K562 (cell line): Measurements from ENCODE around the gene SORL1-AS1.

ENCODE experiments used
- ATAC-seq: fragments of 200-7000 bp; cut with Tn5 transposase; 3 replicates; pipeline ENCODE4 v1.9.1; 2020; ENCODE audit warnings: moderate library complexity
- BruUV-seq: library from RNA; stranded (reverse); fragments of 400-500 nt; replicated peaks from 2 replicates; lab custom pipeline; 2021; lab: Mats Ljungman, UMichigan
- CTCF ChIA-PET: fragments of 300-600 bp; formaldehyde crosslinking; extraction: SDS; loops from one replicate; lab custom pipeline; 2021; ENCODE audit warnings: low intra/inter-chr PET ratio; lab: Yijun Ruan, JAX
- POLR2A ChIA-PET: fragments of 300-600, 350-650 bp; sonication (Branson Sonifier 250); formaldehyde crosslinking; extraction: SDS; loops from one replicate; lab custom pipeline; 2021; ENCODE audit warnings: antibody characterized with exemption, inconsistent platforms; lab: Yijun Ruan, JAX
- DNase-seq, 4 experiments: peaks; one replicate each; pipeline versions ENCODE4 v3.0.0 to v3.0.0-alpha.2; 2011 to 2018; ENCODE audit warnings: low spot score in 3 of 4, mixed read lengths in 3 of 4; ENCODE audit errors: extremely low read depth in 1 of 4
- FAIRE-seq: peaks from 2 replicates; lab custom pipeline; 2011; peaks lifted over from hg19 to GRCh38; lab: Jason Lieb, UNC
- H2AFZ ChIP-seq: 2 replicates; pipeline ENCODE4 v1.6.0; 2011; ENCODE audit warnings: low read depth, low read length, control low read depth, inconsistent platforms
- H3K27ac ChIP-seq: fragments of 200-600 bp; 3 replicates; pipeline ENCODE4 v1.8.0; 2011; ENCODE audit warnings: low read depth, mild to moderate bottlenecking, control low read depth, inconsistent platforms, low read length, moderate library complexity, mixed read lengths; ENCODE audit errors: extremely low read depth
- H3K27me3 ChIP-seq, 2 experiments: fragments of 300-600 bp in 1 of 2; 2 replicates in 1 of 2; 3 replicates in 1 of 2; pipeline versions ENCODE4 v1.6.0 to v1.8.0; 2011; ENCODE audit warnings: inconsistent platforms in 2 of 2, low read length in 2 of 2, mild to moderate bottlenecking in 1 of 2, mixed read lengths in 1 of 2, moderate library complexity in 1 of 2; ENCODE audit not compliant: control insufficient read depth in 2 of 2, insufficient read depth in 2 of 2
- H3K36me3 ChIP-seq: fragments of 300-600 bp; 3 replicates; pipeline ENCODE4 v1.8.0; 2011; ENCODE audit warnings: mild to moderate bottlenecking, low read length, inconsistent platforms; ENCODE audit not compliant: control insufficient read depth, insufficient read depth
- H3K4me1 ChIP-seq, 2 experiments: fragments of 200-600 bp in 1 of 2; replicated peaks in 1 of 2; 2 replicates in 1 of 2; 3 replicates in 1 of 2; pipeline versions ENCODE4 v1.5.1 to v1.8.0; 2011; ENCODE audit warnings: inconsistent platforms in 2 of 2, low read length in 2 of 2, mild to moderate bottlenecking in 1 of 2, mixed read lengths in 1 of 2, moderate library complexity in 1 of 2; ENCODE audit not compliant: control insufficient read depth in 2 of 2, insufficient read depth in 2 of 2
- H3K4me2 ChIP-seq: 2 replicates; pipeline ENCODE4 v1.6.1; 2011; ENCODE audit warnings: low read length, control low read depth, inconsistent platforms, mixed read lengths; ENCODE audit not compliant: insufficient read depth
- H3K4me3 ChIP-seq: fragments of 200-600 bp; sonication (generic), shearing (Covaris generic); 2 replicates; pipeline ENCODE4 v1.5.1; 2016; ENCODE audit warnings: control low read depth, inconsistent platforms
- H3K79me2 ChIP-seq: fragments of 200-600 bp; 3 replicates; pipeline ENCODE4 v1.8.0; 2011; ENCODE audit warnings: low read length, inconsistent platforms; ENCODE audit not compliant: control insufficient read depth, insufficient read depth
- H3K9ac ChIP-seq, 2 experiments: 2 replicates each; pipeline versions ENCODE4 v1.6.0 to v1.6.1; 2011; ENCODE audit warnings: low read depth in 2 of 2, low read length in 2 of 2, control low read depth in 1 of 2, inconsistent platforms in 1 of 2, mild to moderate bottlenecking in 1 of 2, mixed read lengths in 1 of 2; ENCODE audit not compliant: insufficient read depth in 1 of 2
- H3K9me1 ChIP-seq: one replicate; pipeline ENCODE4 v1.6.0; 2011; ENCODE audit warnings: inconsistent platforms, mild to moderate bottlenecking, low read length, moderate library complexity; ENCODE audit not compliant: control insufficient read depth, insufficient read depth
- H3K9me3 ChIP-seq: replicated peaks from 2 replicates; pipeline ENCODE4 v1.5.1; 2011; ENCODE audit warnings: low read depth, low read length, inconsistent platforms; ENCODE audit not compliant: control insufficient read depth, insufficient read depth
- H4K20me1 ChIP-seq: replicated peaks from 2 replicates; pipeline ENCODE4 v1.6.1; 2011; ENCODE audit warnings: low read length, inconsistent platforms, mixed read lengths; ENCODE audit not compliant: control insufficient read depth, insufficient read depth
- COPS2 ChIP-seq: fragments of 450-650 bp; conservative IDR thresholded peaks from 2 replicates; pipeline ENCODE4 v1.6.1; 2016; ENCODE audit warnings: mild to moderate bottlenecking, moderate library complexity
- DMBX1 ChIP-seq: fragments of 250-450 bp; sonication (Bioruptor Pico); IDR thresholded peaks from 2 replicates; pipeline ENCODE4 v1.8.0; 2022; ENCODE audit warnings: inconsistent platforms, mild to moderate bottlenecking, moderate library complexity, borderline replicate concordance
- DNMT1 ChIP-seq: fragments of 450-650 bp; IDR thresholded peaks from 2 replicates; pipeline ENCODE4 v1.6.1; 2016; ENCODE audit warnings: antibody characterized with exemption, mild to moderate bottlenecking
- E2F1 ChIP-seq: sonication (generic); formaldehyde crosslinking; IDR thresholded peaks from 2 replicates; pipeline ENCODE4 v1.8.1; 2023; ENCODE audit warnings: mild to moderate bottlenecking, missing genetic modification reagents, moderate library complexity
- POLR3A ChIP-seq: IDR thresholded peaks from 2 replicates; pipeline ENCODE4 v1.6.1; 2011; ENCODE audit warnings: borderline replicate concordance, mild to moderate bottlenecking, moderate library complexity; ENCODE audit not compliant: insufficient read length, insufficient read depth; ENCODE audit errors: extremely low read depth
- PTTG1 ChIP-seq: fragments of 450-650 bp; IDR thresholded peaks from 2 replicates; pipeline ENCODE4 v1.6.1; 2016; ENCODE audit warnings: low read depth, mild to moderate bottlenecking, missing genetic modification characterization, missing compliant biosample characterization
- TEAD1 ChIP-seq, 2 experiments: fragments of 450-650 bp in 1 of 2; sonication (generic) in 1 of 2; formaldehyde crosslinking; IDR thresholded peaks; 2 replicates each; pipeline versions ENCODE4 v1.4.0 to v1.8.0; 2020 to 2022; ENCODE audit warnings: mild to moderate bottlenecking in 2 of 2, missing genetic modification reagents in 1 of 2
- ZNF175 ChIP-seq: fragments of 200-800 bp; sonication (Bioruptor generic); IDR thresholded peaks from 2 replicates; pipeline ENCODE4 v1.6.1; 2016; ENCODE audit warnings: low read depth, mild to moderate bottlenecking, missing genetic modification characterization, missing compliant biosample characterization
- ZNF395 ChIP-seq: fragments of 200-800 bp; sonication (Bioruptor generic); IDR thresholded peaks from 2 replicates; pipeline ENCODE4 v1.6.1; 2017; ENCODE audit warnings: missing genetic modification characterization, missing compliant biosample characterization
- ZNF551 ChIP-seq: fragments of 250-450 bp; sonication (Bioruptor Pico); IDR thresholded peaks from 2 replicates; pipeline ENCODE4 v1.5.0; 2021; ENCODE audit warnings: mild to moderate bottlenecking, moderate library complexity
- WGBS: fragments of 100-300 bp; shearing (Covaris generic); methylation state at CpG from one replicate; pipeline ENCODE4 v1.1.6; 2016; ENCODE audit warnings: low coverage, mixed read lengths; ENCODE audit not compliant: insufficient coverage; ENCODE audit errors: missing lambda C conversion rate; 5-methylcytosine and 5-hydroxymethylcytosine counted together
- in situ Hi-C: fragments of 300-500 bp; cut with MboI; formaldehyde crosslinking; loops from 4 replicates; pipeline ENCODE4 v1.15.0; 2018; ENCODE audit warnings: inconsistent platforms, mixed read lengths
- intact Hi-C: fragments of 100-400 bp; cut with micrococcal nuclease; formaldehyde crosslinking; loops from 2 replicates; pipeline ENCODE4 v1.14.2; 2022

The SORL1-AS1 gene

GRCh38 chr11:121446752-121447156 lies 6.0 kb downstream of the SORL1-AS1 start:
- Histone ChIP-seq H3K27me3 (peaks cover 6 to 16% of the 10 kb centered on the region in 2 experiments; a peak in 3 of 5 replicates), H3K79me2 (no peaks in the 10 kb centered on the region), H3K9me3 (no peaks in the 10 kb centered on the region), H2AFZ (no peak overlapping the region), H3K9me1 (no peaks in the 10 kb centered on the region), H3K4me2 (no peak overlapping the region), H3K27ac (no peak overlapping the region), H3K9ac (no peak overlapping the region), H3K36me3 (no peaks in the 10 kb centered on the region), H3K4me3 (no peak overlapping the region), H4K20me1 (no peaks in the 10 kb centered on the region), H3K4me1 (peaks cover 0 to under 1% of the 10 kb centered on the region in 2 experiments; a peak in 2 of 5 replicates)
- no peak for DNase-seq
- BruUV-seq = no TSS peak
- TF ChIP-seq POLR3A (no peak), DMBX1 (CRISPR knock-in tag) (no peak), E2F1 (no peak), DNMT1 (no peak), TEAD1 (CRISPR knock-in tag; IDR thresholded peaks at IDR 0.05) (no peak), COPS2 (no peak), PTTG1 (no peak), ZNF395 (CRISPR knock-in tag) (no peak), ZNF175 (no peak), ZNF551 (CRISPR knock-in tag) (no peak)
- no peak for ATAC-seq
- FAIRE-seq = no peak
- intact Hi-C loops (no loop called here), in situ Hi-C loops (no loop called here)
- POLR2A ChIA-PET = no interaction called here
- CTCF ChIA-PET = no interaction called here
- 0% methylated on average over 3 of the region's 4 CpGs for WGBS
